Ishikawa (cell line): ENCODE results near the gene DENND5B.

Experiments
- CREB1 ChIP-seq: IDR thresholded peaks from 2 replicates; pipeline ENCODE4 v1.6.1; 2012; ENCODE audit warnings: low read depth
- EGR1 ChIP-seq: IDR thresholded peaks from 2 replicates; pipeline ENCODE4 v1.6.1; 2012
- EP300 ChIP-seq: IDR thresholded peaks from 2 replicates; pipeline ENCODE4 v1.6.1; 2012; ENCODE audit warnings: borderline replicate concordance
- RAD21 ChIP-seq: IDR thresholded peaks from 2 replicates; pipeline ENCODE4 v1.6.1; 2012; ENCODE audit warnings: low read depth
- TAF1 ChIP-seq: IDR thresholded peaks from 2 replicates; pipeline ENCODE4 v1.6.1; 2012; ENCODE audit warnings: low read depth, mild to moderate bottlenecking

DNA sequence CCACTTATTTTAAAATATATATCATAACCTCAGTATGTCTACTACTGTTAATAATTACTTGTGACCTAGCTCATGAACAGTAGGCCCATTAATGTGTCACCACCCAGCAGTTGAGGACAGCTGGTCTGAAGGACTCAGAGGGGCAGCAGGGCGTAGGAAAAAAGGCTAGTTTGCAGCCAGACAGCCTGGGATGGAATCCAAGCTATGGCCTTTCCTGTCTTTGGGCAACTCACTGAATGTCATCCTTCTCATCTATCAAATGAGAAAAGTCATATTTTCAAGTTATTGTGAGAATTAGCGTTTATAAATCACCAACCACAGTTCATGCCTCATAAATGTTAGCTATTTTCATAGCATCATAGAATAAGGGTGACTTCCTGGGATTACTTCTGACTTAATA is 12.3 kb downstream of the DENND5B start:
- no peak for TF ChIP-seq RAD21
- TF ChIP-seq EP300 = no peak
- TF ChIP-seq EGR1 = no peak
- TF ChIP-seq CREB1 = no peak
- TF ChIP-seq TAF1 = no peak
